Measurements from ENCODE around the gene TEX13B. TPM values are rescaled to one million over a fixed set of nuclear protein-coding genes. Genes with fewer than 3 reads are reported as not detected.
"Not testable (repeated sequence)": the region's sequence is repeated elsewhere in the genome, so short reads cannot be mapped to it uniquely, and the experiment has no call there.

TEX13B gene
- total RNA-seq, result not detected
- long read RNA-seq, result 0 reads

- DNase-seq (ENCODE audit: low spot score), result no peak
Measured at GRCh38 chrX:107982356-107982755, at the start of gene TEX13B. TEX13B (minus strand) TSS chrX:107982370; CDS start chrX:107982127, 243 bp downstream.

- DNase-seq (ENCODE audit: low spot score), result no peak
Measured at GRCh38 chrX:108029928-108030711, 48.0 kb upstream of the TEX13B start.

- DNase-seq (ENCODE audit: low spot score), result no peak
Measured at GRCh38 chrX:108028854-108029253, 46.7 kb upstream of the TEX13B start.

- no peak for DNase-seq (ENCODE audit: low spot score)
Measured at GRCh38 chrX:108025954-108026600, 43.9 kb upstream of the TEX13B start.

- DNase-seq (ENCODE audit: low spot score), result no peak
Measured at GRCh38 chrX:108025376-108025775, 43.2 kb upstream of the TEX13B start.

- DNase-seq (ENCODE audit: low spot score), result no peak
Measured at GRCh38 chrX:108022491-108023089, 40.4 kb upstream of the TEX13B start.

GRCh38 chrX:108020631-108021030, 38.5 kb upstream of the TEX13B start:
- no peak for DNase-seq (ENCODE audit: low spot score)

GRCh38 chrX:108019382-108019875, 37.3 kb upstream of the TEX13B start:
- DNase-seq (ENCODE audit: low spot score), result no peak

GRCh38 chrX:108018656-108019381, 36.6 kb upstream of the TEX13B start:
- DNase-seq (ENCODE audit: low spot score), result no peak

GRCh38 chrX:108001218-108001814, 19.1 kb upstream of the TEX13B start:
- no peak for DNase-seq (ENCODE audit: low spot score)

- DNase-seq (ENCODE audit: low spot score), result no peak
Measured at GRCh38 chrX:108000751-108001150, 18.6 kb upstream of the TEX13B start.

GRCh38 chrX:107996124-107996523, 14.0 kb upstream of the TEX13B start:
- no peak for DNase-seq (ENCODE audit: low spot score)

- no peak for DNase-seq (ENCODE audit: low spot score)
Measured at GRCh38 chrX:107985033-107985432, 2.9 kb upstream of the TEX13B start.

- DNase-seq (ENCODE audit: low spot score), result no peak
Measured at GRCh38 chrX:107979534-107979933, 2.6 kb downstream of the TEX13B start.

- DNase-seq (ENCODE audit: low spot score), result no peak
Measured at GRCh38 chrX:107978707-107979307, 3.4 kb downstream of the TEX13B start.

GRCh38 chrX:107978071-107978470, 4.1 kb downstream of the TEX13B start:
- no peak for DNase-seq (ENCODE audit: low spot score)

GRCh38 chrX:107971636-107972035, 10.5 kb downstream of the TEX13B start:
- no peak for DNase-seq (ENCODE audit: low spot score)

- no peak for DNase-seq (ENCODE audit: low spot score)
Measured at GRCh38 chrX:107970073-107970472, 12.1 kb downstream of the TEX13B start.

- no peak for DNase-seq (ENCODE audit: low spot score)
Measured at GRCh38 chrX:107968623-107969022, 13.5 kb downstream of the TEX13B start.

- DNase-seq (ENCODE audit: low spot score), result not testable (repeated sequence)
Measured at GRCh38 chrX:107955337-107955736, 26.8 kb downstream of the TEX13B start.

- DNase-seq (ENCODE audit: low spot score), result no peak
Measured at GRCh38 chrX:107940095-107940494, 42.1 kb downstream of the TEX13B start.

All from mesenteric fat pad (tissue), 1 donor.